Erythroblast (primary cell): ENCODE data around the gene LGR6.

ENCODE experiments used
- GATA1 ChIP-seq: IDR thresholded peaks from 2 replicates; pipeline ENCODE4 v1.6.1; 2011; ENCODE audit warnings: low read depth, mild to moderate bottlenecking, control low read depth, low read length, moderate library complexity
- POLR2A ChIP-seq: IDR thresholded peaks from 2 replicates; pipeline ENCODE4 v1.6.1; 2011; ENCODE audit warnings: mild to moderate bottlenecking, low read length

- TF ChIP-seq POLR2A: no peak
- TF ChIP-seq GATA1: no peak
Observed at GRCh38 chr1:202280595-202280994, 87.0 kb downstream of the LGR6 start.
